ENCODE measurements around the gene MSRB2.
"Not testable (repeated sequence)": the region's sequence is repeated elsewhere in the genome, so short reads cannot be mapped to it uniquely, and the experiment has no call there.

Gene MSRB2

DNA sequence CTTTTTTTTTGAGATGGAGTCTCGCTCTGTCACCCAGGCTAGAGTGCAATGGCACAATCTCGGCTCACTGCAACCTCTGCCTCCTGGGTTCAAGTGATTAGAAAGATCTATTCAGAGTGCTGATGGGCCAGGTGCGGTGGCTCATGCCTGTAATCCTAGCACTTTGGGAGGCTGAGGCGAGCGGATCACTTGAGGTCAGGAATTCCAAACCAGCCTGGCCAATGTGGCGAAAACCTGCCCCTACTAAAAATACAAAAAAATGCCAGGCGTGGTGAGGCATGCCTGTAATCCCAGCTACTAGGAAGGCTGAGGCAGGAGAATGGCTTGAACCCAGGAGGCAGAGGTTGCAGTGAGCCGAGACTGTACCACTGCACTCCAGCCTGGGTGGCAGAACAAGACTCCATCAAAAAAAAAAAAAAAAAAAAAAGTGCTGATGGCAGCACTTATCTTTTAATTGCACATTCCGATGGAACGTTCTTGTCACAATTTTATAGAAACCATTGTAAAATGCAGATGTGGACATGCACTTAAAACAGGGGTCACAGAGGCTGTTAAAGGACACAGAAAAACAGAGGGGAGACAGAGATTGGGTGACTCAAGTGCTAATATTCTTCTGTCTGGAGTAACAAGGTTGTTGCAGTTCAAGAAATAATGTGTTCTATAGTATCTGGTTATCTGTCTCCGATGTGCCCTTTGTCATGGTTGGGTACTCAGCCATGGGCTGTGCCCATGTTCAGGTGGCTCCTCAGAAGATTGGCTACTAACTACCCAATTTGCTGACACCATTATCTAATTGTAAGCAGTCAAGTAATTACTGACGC lies 25.1 kb upstream of the MSRB2 start:
- peak; percentile 93 for DNase-seq

DNA sequence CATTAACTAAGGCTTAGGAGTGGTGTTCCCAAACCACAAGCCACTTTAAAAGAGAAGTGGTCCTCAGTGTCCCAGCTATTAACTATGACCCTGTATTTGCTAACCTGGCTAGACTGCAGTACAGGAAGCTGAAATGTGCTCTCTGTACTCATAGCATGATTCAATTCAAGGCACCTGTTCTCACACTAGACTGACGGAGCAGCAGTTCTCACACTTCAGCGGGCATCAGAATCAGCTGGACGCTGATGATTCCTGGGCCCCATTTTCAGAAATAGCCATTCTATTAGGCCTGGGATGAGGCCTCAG lies 24.5 kb upstream of the MSRB2 start:
- DNase-seq, result peak; percentile 93

DNA sequence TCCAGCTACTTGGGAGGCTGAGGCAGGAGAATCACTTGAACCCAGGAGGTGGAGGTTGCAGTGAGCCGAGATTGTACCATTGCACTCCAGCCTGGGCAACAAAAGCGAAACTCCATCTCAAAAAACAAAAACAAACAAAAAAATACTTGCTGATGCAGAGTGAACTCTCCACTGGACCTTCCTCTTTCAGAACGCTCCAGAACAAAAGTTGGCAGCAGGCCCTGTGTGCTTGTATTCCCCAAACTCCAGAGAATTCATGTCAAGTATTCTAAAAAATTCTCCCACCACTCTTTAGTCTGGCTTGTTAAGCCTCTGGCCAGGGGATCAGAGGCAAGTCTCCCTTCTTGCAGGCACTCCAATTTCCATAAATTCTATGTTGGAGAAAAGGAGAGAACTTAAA lies 22.8 kb upstream of the MSRB2 start:
- DNase-seq, result not testable (repeated sequence)

DNA sequence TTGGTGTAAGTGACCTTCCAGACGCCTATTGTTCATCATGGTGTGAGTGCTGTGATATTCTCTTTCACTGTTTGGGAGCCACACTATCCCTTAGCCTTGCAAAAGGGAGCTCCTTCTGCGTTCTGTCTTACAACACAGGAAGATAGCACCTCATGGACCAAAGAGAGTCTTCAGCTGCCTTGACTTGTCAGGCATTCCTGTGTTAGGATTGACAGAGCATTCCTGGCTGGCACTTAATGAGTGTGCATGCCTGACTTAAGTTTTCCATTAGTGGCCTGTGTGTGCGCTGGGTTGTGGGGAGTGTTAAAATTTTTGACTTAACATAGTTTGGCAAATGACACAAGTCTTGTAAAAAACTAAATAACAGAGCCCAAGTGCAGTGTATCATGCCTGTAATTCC lies 21.9 kb upstream of the MSRB2 start:
- DNase-seq, result no peak

DNA sequence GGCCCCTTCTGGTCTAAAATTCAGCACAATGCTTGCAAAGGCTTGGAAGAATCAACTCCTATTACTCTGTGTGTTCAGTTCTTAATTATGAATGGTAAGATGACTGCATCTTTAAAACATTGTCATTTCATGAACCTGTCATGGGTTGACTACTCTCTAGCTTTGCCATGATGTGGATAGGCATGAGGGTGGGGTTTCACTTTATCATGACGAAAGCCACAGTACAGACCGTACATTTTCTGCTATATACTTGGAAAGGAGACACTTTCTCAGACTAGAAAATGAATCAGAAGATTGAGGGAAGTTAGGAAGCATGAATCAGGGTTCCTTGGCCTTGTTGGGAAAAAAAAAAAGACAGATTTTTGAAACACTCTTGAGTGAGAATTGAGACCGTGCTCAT lies 19.7 kb upstream of the MSRB2 start:
- DNase-seq, result no peak

DNA sequence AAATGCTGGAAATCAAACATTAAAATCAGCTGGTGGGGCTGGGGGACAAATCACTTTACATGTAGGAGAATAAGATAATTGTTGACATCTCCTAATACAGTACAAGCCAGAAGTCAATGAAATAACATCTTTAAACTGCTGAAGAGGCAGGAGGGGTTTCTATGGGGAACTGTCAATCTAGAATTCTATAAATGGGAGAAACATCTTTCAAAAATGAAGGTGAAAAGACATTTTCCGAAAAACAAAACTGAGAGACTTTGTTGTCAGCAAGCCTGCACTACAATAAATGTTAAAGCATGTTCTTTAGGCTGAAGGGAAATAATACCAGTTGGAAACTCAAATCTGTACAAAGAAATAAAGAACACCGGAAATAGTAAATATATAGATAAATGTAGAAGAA lies 17.3 kb upstream of the MSRB2 start:
- no peak for DNase-seq

DNA sequence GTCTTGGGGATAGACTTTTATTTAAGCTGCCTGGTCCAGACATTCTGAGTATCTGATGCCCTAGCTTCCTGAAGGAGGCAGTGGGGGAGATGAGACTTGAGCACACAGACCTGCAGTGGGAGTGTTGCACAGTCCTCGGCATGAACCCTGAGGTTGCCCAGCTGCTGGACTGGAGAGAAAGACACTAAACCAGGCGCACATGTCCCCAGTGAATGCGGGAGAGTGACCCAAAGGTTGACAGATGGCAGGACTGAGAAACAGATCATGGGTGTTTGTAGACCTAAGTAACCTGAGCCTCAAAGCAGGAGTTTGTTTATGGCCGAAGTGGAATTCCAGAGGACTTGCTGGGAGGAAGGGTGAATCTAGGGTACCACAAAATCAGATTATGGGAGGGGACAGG lies 15.7 kb upstream of the MSRB2 start:
- DNase-seq, result no peak

DNA sequence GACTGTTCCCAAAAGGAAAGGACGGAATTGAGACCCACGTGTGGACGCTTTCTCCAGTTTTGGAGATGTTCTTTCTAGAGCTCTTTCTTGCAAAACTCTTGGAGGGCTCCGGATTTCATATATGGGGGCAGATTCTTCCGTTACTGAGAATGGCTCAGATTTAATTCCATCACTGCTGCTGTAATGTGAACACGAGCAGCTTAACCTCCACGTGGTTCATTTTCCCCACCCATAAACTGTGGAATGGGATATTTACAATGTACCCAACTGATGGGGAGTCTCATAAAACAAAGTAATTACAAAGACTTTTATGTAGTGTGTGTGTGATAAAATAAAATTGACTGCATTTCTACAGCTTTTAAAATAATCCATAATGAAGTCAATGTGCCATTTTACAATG lies 15.1 kb upstream of the MSRB2 start:
- no peak for DNase-seq

DNA sequence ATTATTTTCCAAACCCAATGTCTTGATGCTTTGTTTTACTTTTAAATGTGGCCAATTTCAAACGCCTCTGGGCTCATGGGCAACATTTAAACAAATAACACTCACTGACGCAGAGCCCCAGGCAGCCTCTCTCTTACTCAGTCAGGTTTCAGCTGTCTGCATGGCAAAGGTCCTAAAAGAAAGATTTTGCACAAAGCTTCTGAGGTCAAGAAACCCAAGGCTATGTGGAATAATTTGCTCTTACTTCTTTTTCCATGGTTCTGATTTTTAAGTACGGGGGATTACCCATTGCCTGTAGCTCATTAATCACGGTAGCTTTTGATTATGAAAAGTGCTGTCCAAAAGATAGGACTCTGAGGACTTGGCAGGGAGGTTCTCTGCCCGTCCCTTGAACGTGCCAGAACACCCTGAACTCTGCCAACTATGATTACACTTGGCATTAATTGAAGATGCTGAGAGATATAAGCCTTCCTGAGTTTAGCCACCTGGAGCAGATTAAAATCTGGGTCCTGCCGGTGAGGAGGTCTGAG lies 14.1 kb upstream of the MSRB2 start:
- no peak for DNase-seq

DNA sequence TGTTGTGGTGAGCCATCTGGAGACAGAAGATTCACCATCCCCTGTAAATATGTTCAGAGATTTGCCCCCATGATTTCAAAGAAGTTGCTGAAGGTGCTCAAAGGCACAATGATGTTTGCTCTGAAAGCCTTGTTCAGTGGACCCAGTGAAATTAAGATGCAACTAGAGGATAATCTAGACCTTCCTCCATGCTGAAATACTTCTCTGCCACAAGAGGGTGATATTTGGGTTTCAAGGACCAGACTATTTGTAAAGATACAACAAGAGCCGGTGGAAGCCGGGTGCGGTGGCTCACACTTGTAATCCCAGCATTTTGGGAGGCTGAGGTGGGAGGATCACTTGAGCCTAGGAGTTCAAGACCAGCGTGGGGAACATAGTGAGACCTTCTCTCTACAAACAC lies 13.5 kb upstream of the MSRB2 start:
- no peak for DNase-seq

DNA sequence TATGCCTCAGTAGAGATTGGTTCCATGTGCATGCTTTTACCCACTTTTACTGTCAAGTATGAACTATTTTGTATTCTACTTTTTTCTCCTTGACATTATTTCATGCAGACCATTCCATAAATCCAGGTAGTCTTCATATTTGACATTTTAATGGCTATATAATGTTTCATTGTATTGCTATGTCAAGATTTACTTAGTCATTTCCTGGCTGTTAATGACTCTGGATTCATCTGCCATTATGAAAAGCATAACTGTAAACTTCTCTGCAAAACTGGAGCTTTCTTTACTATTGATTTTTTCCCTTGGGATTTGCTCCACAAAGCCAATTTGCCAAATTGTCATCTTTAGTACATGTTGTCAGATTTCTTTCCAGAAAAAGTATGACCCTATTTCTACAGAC lies 6.8 kb upstream of the MSRB2 start:
- no peak for DNase-seq

DNA sequence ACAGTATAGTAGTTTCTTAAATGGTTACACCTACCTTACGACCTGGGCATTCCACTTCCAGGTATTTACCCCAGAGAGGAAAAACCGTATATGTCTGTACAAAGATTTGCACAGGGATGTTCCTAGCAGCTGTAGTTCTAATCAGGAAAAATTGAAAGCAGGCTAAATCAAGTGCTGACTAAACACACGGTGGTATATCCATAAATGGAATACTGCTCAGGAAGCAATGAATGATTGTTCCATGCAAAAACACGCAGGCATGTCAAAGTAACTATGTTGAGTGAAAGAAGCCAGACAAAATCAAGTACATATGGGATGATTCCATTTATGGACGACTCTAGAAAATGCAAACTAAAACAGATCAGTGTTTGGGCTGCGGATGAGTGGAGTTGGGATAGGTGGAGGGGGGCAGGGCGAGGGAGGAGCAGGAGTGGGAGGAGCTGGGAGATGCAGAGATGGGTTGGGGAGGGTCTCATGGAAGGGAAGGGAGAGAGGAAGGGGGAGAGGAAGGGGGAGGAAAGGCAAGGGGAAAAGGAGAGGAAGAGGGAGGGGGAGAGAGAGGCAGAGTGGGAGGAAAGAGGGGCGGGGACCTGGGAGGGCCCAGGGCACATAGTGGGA lies 484 bp upstream of the MSRB2 start:
- no peak for DNase-seq

DNA sequence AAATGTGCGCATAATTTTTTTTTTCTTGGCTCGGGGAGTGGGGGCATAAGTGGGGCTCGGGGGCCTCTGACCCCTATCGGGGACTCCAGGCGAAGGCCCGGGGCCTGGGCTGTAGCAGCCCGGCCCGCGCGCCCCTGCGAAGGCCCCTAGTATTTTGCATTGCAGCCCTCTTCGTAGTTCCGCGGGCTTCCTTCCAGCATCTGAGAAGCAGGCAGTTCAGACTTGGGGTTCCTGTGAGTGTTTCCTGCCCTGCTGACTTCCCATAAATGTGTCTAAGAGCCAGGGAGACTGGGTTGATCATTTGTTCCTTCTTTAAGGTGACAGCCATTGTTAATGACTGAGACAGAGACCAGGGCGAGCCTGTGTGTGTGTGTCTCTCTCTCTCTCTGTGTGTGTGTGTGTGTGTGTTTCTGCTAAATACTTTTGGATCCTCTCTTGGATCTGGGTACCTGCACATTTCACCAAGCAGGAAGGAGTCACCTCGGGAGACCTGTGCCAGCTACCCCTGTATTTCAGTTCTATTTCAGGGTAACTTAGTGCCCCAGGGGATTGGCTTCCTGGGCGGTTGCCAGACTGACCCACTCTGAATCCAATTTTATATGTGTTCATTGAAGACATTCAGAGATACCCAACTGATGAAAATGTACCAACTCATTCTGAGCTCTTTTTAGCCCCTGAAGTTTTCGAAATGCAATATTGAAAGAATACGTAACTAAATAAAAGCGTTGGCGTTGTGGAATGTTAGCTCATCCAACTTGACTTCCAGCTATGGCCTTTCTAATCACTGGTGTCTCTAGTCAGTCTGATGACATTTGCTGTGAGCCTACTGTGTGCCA lies 805 bp downstream of the MSRB2 start:
- DNase-seq, result no peak

DNA sequence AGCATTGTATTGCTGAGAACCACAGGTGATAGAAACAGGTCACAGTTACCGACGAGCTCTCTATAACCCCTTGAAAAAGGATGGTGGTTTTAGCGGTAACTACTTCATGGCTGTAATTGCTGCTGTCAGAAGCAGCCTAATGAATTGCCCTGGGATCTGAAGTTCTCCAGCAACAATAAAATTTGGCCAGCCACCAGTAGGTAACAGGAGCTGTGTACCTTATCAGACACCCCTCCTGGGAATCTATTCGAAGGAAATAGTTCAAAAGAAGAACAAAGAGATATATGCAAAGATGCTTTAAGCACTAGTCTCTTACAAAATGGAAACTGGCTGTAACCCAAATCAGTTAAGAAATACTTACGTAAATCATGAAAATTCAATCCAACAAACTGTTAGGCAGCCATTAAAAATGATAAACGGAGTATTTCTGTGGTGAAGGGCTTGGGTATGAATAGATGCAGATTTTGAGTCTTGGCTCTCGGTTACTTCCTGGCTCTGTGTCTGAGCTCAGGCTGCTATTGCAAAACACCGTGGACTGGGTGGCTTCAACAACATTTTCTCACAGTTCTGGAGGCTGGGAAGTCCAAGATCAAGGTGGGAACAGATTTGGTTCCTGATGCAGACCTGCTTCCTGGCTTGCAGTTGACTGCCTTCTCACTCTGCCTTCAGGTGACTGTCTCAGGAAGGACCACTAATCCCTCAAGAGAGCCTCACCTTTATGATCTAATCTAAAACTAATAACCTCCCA lies 1.6 kb downstream of the MSRB2 start:
- peak; percentile 2 for DNase-seq

DNA sequence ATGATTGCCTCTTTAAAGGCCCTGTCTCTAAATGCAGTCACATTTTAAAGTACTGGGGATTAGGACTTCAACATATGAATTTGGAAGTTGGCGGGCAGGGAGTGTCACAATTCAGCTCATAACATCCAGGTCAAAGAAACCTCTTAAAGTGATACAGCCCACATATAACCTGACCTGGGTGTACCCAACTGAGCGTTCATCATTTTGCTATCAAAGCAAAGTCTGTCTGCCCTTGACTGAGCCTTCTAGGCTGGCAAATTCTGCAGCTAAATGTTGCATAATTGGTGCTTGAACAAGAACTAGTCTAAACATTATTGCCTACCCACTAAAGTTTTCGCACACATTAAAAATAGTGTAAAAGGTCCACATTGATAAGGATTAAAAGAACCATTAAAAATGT lies 3.7 kb downstream of the MSRB2 start:
- no peak for DNase-seq

DNA sequence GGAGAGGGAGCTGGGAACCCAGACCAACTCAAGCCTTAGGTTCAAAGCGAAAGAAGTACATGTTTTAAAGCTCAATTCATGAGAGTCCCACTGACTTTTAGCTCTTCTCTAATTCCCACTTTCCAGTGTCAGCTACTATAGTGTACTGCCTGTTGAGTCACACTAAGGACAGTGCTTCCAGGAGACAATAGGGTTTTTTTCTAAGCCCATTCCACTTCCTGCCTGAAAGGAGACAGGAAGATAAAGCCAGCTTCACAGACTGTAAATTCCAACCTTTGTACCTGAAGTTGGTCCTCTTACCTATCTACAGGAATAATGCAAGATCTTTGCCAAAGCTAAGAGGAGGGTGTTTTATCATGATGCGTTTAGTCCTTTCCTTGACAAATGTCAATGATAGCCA lies 4.4 kb downstream of the MSRB2 start:
- no peak for DNase-seq

DNA sequence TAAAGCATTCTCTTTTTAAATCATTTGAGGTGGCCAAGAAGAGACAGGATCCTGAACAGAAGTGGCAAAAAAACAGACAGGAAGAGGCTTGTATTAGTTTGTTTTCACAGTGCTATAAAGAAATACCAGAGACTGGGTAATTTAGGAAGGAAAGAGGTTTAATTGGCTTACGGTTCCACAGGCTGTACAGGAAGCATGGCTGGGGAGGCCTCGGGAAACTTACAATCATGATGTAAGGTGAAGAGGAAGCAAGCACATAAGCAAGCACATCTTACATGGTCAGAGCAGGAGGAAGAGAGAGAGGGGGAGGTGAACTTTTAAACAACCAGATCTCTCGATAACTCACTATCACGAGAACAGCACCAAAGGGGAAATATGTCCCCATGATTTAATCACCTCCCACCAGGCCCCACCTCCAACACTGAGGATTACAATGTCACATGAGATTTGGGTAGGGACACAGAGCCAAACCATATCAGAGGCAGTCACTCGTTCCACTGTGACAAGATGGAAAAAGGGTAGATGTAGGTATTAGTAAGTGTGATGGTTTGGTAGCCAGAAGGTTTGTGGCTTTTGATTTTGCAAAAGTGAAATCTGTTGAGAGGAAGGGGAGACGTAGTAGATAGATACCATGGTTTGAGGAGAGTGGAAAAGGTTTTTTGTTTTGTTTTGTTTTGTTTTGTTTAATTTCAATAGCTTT lies 5.1 kb downstream of the MSRB2 start:
- no peak for DNase-seq

DNA sequence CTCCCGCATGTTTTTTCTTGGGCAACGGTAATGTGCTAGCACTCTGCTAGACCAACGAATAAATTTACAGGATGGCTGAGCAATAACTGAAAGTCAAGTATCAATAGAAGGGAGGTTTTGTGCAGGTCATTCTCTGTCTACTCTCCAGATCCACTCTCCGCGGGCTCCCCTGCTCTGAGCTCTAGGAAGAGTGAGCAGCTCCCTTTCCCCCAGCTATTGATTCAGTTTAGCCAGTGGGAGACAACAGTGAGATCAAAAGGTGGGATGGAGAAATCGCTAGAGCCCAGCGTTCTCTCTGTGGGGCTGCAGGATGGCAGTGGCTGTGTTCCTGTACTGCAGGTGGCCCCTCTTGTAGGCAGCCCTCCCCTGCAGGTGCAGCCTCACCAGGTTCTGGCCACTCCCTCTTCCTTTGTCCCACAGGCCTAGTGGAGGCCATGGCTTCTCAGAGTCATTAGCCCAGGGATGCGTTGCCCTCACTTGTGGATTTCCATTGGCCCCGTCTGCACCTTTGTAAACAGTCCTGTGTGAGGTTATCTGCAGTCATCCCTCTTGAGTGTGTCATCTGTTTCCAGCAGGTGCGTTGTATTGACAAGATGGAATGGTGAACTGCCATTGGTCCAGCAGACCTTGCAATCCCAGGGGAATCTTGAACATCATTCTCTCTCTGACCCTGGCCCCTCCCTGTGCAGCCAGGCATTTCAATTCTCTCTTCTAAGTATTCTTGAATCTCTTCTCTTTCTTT lies 11.1 kb downstream of the MSRB2 start:
- DNase-seq, result peak; percentile 87

DNA sequence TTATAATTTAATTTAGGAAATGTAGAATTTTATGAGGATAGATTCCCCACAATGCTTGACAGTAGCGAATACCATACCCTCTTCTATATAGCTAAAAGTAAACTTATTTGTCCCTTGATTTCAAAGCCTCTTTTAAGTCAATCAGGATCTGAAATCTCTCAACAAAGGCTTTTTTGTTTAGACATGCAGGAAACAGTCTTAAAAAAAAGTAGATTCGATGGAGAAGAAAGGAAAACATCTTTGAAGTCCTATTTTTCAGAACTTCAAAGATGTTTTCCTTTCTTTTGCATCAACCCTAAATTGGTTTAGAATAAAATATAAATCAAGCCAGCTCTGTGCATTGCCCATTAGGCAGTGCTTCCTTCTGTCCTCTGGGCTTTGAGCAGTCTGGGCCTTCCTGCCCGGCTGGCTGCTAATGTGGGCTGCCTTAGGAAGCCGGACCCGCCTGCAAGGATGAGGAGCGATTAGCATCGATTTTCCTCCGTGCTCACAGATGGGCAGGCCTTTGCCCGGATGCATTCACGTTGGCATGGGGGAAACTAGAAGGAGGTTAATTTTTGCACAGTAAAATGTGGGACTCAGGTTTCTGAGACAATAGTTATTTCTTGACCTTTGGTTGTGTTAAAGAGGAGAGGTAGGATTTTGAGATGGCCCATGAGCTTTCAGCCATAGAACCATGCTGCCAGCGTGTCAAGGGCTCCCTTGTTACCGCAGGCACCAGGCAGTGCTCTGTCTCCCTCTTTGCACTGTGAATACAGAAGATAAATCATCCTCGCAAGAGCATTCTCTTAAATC lies 15.5 kb downstream of the MSRB2 start:
- no peak for DNase-seq

DNA sequence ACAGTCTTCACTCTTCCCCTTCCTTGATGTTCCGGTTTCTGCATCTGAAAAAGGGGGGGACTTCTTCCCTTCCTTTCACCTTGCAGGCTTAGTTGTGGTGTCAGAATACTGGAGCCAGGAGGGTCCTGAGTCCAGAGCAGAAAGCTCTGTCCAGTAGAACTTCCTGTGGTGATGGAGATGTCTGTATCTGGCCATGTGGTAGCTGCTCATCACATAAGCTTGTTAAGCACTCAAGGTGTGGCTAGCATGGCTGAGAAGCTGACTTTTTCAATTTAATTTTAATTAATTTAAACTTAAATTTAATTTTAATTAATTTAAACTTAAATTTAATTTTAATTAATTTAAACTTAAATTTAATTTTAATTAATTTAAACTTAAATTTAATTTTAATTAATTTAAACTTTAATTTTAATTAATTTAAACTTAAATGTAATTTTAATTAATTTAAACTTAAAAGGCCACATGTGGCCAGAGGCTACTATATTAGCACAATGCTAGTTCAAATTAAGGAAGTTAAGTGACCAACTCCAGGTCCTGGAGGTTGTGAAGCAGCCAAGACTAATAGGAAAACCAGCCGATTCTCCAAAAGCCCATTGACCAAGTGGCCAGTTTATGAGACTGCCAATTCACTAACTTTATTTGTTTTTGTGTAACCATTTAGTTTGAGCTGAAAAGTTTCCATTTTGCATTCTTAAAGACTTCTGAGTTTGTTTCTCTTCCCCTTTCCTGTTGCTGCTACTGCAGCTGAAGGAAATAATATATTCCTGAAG lies 16.3 kb downstream of the MSRB2 start:
- no peak for DNase-seq

Data from NCI-H187 treated with DMSO at 0.1 percent for 48 hours (cell line).